HTERT RPE-1 (cell line): ENCODE measurements around the gene UTP4.
"Not testable (repeated sequence)": the region's sequence is repeated elsewhere in the genome, so short reads cannot be mapped to it uniquely, and the experiment has no call there.

ENCODE experiments used
- in situ Hi-C: fragments of 300-500 bp; cut with MboI; formaldehyde crosslinking; loops from 4 replicates; pipeline ENCODE4 v1.14.3; 2020; ENCODE audit warnings: low sequenced_read_pairs

Gene UTP4

GRCh38 chr16:69109486-69110270, 22.8 kb upstream of the UTP4 start:
- in situ Hi-C loops, result no loop called here

DNA sequence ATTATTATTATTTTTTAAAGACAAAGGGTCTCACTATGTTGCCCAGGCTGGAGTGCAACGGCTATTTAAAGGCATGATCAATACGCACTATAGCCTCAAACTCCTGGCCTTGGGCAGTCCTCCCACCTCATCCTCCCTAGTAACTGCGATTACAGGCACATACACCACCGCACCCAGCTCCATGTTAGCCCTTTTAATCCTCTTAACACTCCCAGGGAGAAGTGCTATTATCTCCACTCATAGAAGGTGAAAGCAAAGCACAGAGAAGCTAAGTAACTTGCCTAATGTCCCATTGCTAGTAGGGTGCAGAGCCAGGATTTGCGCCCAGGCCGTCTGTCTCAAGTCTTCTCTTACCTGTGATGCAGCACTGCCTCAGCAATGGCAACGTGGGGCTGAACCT, 22.0 kb upstream of the UTP4 start:
- in situ Hi-C loops, result no loop called here

GRCh38 chr16:69111216-69111875, 21.1 kb upstream of the UTP4 start:
- in situ Hi-C loops, result no loop called here

DNA sequence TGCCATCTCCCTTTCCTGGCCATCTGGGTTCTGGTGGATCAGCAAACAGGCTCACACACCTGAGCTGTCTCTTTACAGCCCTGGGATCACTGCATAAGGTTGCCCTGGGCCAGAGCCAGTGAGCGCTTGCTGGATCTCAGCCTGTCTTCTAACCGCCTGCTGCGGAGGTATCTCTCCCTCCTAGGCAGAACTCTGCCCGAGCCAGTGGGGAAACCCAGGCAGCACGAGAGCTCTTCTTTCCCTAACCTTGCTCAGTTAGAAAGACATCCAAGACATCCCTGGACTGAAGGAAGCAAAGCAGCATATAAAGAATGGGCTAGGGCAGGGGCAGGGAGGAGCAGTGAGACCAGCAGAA, 20.6 kb upstream of the UTP4 start:
- in situ Hi-C loops, result no loop called here

GRCh38 chr16:69112285-69113129, 19.9 kb upstream of the UTP4 start:
- in situ Hi-C loops, result no loop called here

DNA sequence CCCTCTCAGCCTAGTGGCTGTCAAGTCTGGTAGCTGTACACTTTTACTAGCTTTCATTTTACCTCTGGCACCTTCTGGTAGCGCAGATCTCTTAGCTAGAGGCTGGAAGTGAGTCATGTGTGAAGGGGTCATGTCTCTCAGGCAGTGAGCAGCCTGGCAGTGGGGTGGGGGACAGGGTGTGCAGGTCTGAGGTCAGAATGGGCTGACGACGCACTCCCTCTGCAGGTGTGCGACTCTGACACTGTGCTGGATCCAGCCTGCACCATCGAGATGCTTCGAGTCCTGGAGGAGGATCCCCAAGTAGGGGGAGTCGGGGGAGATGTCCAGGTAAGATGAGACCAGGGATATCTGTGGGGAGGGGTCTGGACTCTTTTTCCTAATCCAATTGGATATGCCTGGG, 19.2 kb upstream of the UTP4 start:
- in situ Hi-C loops, result no loop called here

- in situ Hi-C loops, result no loop called here
Observed at GRCh38 chr16:69114346-69114975, 18.0 kb upstream of the UTP4 start.

- in situ Hi-C loops, result no loop called here
Observed at GRCh38 chr16:69114976-69115355, 17.5 kb upstream of the UTP4 start.

DNA sequence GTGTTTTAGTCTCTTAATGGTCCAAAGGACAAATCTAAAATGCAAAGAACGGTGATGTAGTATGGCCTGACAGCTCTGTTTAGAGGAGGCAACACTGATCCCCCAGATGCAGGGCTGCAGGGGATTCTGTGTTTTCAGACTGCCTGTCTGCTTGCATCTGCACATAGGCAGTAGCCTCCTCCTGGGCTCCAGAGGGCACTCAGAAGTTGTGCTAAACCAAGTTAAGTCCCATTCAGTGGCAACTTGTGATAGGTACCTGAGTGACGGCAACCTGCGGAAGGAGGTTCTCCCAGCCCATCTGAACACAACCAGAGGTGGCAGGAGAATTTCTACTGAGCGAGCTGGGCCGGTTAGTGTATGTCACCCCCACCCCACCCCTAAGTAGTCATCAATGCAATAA, 17.1 kb upstream of the UTP4 start:
- in situ Hi-C loops, result no loop called here

DNA sequence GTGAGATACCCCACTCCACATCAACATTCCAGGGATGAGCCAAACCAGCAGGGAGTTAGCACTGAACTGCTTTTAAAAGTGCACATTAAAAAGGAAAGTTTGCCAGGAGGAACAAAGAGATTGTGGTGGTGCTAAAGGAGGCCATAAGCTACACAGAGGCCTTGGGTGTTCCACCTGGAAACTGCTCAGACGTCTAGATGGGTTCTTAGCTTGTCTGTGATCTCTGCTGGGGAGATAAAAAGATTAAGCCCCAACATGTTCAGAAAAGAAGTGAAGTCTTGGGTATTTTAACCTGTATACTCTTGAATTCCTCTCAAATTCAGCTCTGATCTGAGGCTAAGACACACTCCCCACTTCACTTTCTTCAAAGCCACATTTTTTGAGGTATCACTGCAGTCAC, 16.6 kb upstream of the UTP4 start:
- in situ Hi-C loops, result no loop called here

DNA sequence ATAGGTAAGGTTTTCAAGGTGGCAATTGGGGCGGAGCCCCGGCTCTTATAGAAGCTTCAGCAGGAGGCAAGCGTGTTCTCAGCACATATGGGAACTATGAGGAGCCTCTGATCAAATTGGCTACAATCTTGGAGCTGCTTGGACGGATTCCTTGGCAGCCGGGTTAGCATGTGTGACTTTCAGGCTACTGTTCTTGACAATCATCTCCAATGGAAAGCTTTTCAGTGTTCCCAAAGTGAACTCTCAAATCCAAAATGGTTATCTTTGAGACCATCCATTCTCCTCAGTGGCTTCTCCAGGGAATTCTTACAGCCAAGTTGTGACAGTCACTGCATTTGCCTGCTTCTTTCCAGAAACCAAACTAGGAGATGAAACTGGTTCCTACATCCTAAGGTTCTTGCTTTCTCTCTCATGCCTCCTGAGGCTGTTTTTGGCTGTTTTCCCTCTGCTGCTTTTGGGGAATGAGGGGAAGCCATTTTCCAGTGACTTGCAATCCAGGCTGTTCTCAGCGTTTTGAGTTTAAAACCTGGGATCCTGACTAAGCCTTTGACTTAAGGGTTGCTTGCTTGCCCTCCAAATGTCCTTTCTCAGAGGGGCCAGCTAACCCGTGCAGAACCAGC, 16.1 kb upstream of the UTP4 start:
- in situ Hi-C loops, result no loop called here

DNA sequence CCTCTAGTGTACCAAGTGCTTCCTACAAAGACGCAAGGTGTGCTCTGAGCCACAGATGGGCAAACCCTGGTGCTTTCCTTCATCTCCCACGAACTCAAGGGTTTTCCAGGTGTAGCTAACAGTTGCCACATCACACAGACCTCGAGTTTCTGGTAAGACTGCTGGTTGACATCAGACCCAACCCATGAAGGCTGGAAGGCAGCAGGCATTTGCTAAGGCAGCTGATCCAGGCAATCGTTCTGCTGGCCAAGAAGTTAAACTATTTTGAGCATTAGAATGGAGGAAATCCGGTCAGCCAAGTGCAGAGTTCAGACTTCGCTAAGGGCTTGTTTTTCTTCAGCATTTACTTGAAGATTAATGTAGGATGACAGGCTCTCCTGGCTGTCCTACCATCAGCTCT, 15.5 kb upstream of the UTP4 start:
- in situ Hi-C loops, result no loop called here

DNA sequence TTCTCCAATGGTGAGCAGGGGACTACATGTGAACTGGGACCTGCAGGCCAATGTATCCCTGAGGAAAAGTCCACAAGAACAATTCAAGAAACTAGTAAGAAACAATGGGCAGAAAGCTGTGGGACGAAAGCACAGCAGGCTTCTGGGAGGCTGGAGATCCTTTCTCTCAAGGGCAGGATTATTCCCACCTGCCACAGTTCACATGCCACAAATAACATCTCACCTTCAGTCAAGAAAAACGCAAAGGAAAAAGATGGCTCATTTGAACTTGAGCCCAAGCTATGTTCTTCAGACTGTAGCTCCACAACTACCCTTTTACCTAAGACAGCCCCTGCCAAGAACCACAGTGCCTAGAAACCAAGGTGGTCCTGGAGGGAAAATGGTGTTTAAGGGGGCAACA, 14.0 kb upstream of the UTP4 start:
- in situ Hi-C loops, result no loop called here

- in situ Hi-C loops, result no loop called here
Observed at GRCh38 chr16:69118994-69119393, 13.5 kb upstream of the UTP4 start.

- in situ Hi-C loops, result no loop called here
Observed at GRCh38 chr16:69119536-69119935, 12.9 kb upstream of the UTP4 start.

DNA sequence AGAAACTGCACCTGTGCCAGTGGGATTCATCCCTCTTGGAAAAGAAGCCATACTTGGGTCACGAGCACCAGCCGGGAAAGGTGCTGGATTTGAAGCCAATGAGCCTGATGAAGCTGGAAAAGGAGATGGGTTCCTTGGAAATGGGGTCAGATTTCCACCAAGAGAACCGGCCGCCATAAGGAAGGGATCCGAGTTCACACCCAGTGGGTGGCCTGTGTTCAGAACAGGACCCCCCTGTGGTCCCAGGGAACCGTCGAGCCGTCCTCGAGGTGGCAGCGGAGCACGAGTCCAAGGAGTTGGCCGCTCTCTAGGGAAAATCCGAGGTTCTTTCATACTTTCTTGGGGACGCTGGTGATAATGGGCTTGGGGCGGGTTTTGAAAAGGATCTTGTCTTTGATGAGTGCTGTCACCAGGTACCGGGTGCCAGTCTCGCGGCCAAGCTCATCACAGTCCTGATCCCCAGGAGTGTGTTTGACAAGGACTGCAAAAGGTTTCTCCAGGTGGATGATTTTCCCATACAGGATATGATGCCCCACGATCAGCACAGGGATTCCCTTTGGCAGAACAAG, 12.3 kb upstream of the UTP4 start:
- in situ Hi-C loops, result no loop called here

DNA sequence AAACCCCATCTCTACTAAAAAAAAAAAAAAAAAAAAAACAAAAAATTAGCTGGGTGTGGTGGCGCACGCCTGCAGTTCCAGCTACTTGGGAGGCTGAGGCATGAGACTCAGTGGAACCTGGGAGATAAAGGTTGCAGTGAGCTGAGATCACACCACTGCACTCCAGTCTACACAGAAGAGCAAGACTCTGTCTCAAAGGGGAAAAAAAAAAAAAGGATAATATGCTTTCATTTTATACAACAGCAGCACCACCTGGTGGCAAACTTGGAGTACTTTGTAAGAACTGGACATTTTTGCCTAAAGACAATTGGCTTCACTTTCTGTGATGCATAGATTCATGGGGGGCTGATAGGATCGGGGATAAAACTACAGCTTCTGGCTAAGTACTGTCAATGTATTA, 8.5 kb upstream of the UTP4 start:
- in situ Hi-C loops, result no loop called here

DNA sequence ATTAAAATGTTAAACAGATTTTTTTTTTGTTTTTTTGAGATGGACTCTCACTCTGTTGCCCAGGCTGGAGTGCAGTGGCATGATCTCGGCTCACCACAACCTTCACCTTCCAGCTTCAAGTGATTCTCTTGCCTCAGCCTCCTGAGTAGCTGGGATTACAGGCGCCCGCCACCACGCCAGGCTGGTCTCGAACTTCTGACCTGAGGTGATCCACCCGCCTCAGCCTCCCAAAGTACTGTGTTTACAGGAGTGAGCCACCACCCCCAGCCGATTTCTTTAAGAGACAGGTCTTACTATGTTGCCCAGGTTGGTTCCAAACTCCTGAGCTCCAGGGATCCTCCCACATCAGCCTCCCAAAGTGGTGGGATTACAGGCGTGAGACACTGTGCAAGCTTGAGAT, 8.0 kb upstream of the UTP4 start:
- in situ Hi-C loops, result not testable (repeated sequence)

DNA sequence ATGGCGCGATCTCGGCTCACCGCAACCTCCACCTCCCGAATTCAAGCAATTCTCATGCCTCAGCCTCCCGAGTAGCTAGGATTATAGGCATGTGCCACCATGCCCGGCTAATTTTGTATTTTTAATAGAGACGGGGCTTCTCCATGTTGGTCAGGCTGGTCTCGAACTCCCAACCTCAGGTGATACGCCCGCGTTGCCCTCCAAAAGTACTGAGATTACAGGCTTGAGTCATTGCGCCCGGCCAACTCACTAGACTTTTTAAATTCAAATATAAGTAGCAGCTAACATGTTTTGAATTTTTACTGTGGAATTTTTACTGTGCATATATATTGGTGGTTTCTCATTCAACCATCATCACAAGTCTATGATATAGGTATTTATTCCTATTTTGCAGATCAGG, 7.5 kb upstream of the UTP4 start:
- in situ Hi-C loops, result not testable (repeated sequence)

- in situ Hi-C loops, result no loop called here
Observed at GRCh38 chr16:69126221-69126620, 6.2 kb upstream of the UTP4 start.

DNA sequence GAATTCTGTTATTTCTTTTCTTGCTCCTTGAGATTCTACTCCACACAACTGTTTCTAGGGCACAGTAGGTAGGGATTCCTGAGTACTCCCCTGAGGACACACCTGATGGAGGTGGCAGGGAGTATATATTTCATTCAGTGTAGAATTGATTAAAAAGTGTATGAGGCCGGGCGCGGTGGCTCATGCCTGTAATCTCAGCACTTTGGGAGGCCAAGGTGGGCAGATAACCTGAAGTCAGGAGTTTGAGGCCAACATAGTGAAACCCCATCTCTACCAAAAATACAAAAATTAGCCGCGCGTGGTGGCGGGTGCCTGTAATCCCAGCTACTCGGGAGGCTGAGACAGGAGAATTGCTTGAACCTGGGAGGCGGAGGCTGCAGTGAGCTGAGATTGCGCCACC, 5.6 kb upstream of the UTP4 start:
- in situ Hi-C loops, result not testable (repeated sequence)
